Upper lobe of left lung (tissue), 6 donors: ENCODE data around the gene IGSF21. TPM values are rescaled to one million over a fixed set of nuclear protein-coding genes. Genes with fewer than 3 reads are reported as not detected.

Source experiments
- ATAC-seq, 2 donors: fragments of 200-7000 bp; cut with Tn5 transposase; one replicate each; pipeline ENCODE4 v1.9.1; 2022; ENCODE audit warnings: mild to moderate bottlenecking in 2 of 2, moderate library complexity in 2 of 2; ENCODE audit not compliant: low FRiP score in 2 of 2
- DNase-seq, 2 donors: peaks; one replicate each; pipeline ENCODE4 v3.0.0-alpha.2; 2019 to 2020
- H3K27ac ChIP-seq, 4 donors: fragments of 200-600 bp; sonication (generic); one replicate each; pipeline ENCODE4 v1.5.1; 2016 to 2019
- H3K27me3 ChIP-seq, 4 donors: fragments of 200-600 bp; sonication (generic); one replicate each; pipeline ENCODE4 v1.5.1; 2017 to 2019
- H3K36me3 ChIP-seq, 4 donors: fragments of 200-600 bp; sonication (generic); one replicate each; pipeline ENCODE4 v1.5.1; 2016 to 2019
- H3K4me1 ChIP-seq, 4 donors: fragments of 200-600 bp; sonication (generic); one replicate each; pipeline ENCODE4 v1.5.1; 2018 to 2019
- H3K4me3 ChIP-seq, 4 donors: fragments of 200-600 bp; sonication (generic); one replicate each; pipeline ENCODE4 v1.5.1; 2017 to 2019; ENCODE audit warnings: mild to moderate bottlenecking in 2 of 4, moderate library complexity in 1 of 4
- H3K9me3 ChIP-seq, 4 donors: fragments of 200-600 bp; sonication (generic); one replicate each; pipeline ENCODE4 v1.5.1; 2018 to 2019
- EP300 ChIP-seq, 4 donors: sonication (generic); formaldehyde crosslinking; IDR thresholded peaks; one replicate each; pipeline ENCODE4 v1.5.1; 2017; ENCODE audit warnings: antibody characterized with exemption in 4 of 4, control low read depth in 2 of 4
- POLR2A ChIP-seq, 4 donors: fragments of 450-650 bp; IDR thresholded peaks; one replicate each; pipeline ENCODE4 v1.5.1; 2016 to 2017; ENCODE audit warnings: antibody characterized with exemption in 4 of 4, mild to moderate bottlenecking in 2 of 4
- POLR2AphosphoS5 ChIP-seq, 2 donors: sonication (generic); formaldehyde crosslinking; IDR thresholded peaks; one replicate each; pipeline ENCODE4 v1.5.1; 2017; ENCODE audit warnings: antibody characterized with exemption in 2 of 2
- WGBS, 2 donors: methylation state at CpG; one replicate each; pipeline ENCODE4 v1.1.5; 2017 to 2018; 5-methylcytosine and 5-hydroxymethylcytosine counted together
- total RNA-seq, 6 donors: library from RNA; depleted of rRNA in 4 of 6; stranded (reverse); fragments of >200 nt in 4 of 6; gene quantifications; one replicate each; pipeline versions ENCODE4 v1.1.0 to v1.2.1, GENCODE V29; 2016 to 2021
- TF ChIP-seq, protein P1 (sequence below), 6 experiments: fragments of 450-650 bp in 4 of 6; fragments of 200-600 bp in 2 of 6; sonication (generic) in 2 of 6; IDR thresholded peaks; one replicate each; pipeline ENCODE4 v1.5.1; 2016 to 2019; ENCODE audit warnings: antibody characterized with exemption in 6 of 6
- donor health status: DM: no; HTN: no; CAD: no; lungs with moderate emphysema.
- donor health status: DM: no; HTN: yes; CAD: no; lungs with severe emphysema.

IGSF21 gene
- total RNA-seq, 6 donors from 2014 or later: 1.1 to 2.9 (median 2.0) TPM; not detected in 1

DNA sequence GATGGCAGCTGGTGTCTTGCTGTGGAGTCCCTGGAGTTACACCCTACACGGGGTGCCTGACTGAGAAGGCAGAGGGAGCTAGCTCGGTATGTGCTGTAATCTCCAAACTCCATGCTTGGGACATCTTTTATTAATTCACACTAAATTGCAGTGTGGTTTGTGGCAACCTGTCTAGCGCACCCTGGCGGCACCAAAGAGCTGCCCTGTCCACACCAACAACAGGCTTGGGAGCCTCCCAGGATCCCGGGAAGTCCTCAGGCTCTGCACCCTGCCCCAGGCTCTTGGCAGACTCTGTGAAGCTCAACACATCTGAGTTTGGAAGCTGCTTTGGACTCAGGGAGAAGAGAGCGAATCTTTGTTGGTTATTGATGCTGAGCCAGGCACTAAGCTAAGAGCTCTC, 138.9 kb downstream of the IGSF21 start:
- peaks cover 0 to 7% (median 4%) of the 10 kb centered on the region in 4 donors for H3K9me3 ChIP-seq
- H3K27ac ChIP-seq: no peak overlapping the region
- DNase-seq (no peak), ATAC-seq (no peak)
- no peaks in the 10 kb centered on the region for H3K27me3 ChIP-seq
- WGBS, 2 donors: 75 to 88% methylated on average over 5 to 6 of the region's 6 CpGs
- H3K36me3 ChIP-seq: no peaks in the 10 kb centered on the region
- TF ChIP-seq, protein P1, sequence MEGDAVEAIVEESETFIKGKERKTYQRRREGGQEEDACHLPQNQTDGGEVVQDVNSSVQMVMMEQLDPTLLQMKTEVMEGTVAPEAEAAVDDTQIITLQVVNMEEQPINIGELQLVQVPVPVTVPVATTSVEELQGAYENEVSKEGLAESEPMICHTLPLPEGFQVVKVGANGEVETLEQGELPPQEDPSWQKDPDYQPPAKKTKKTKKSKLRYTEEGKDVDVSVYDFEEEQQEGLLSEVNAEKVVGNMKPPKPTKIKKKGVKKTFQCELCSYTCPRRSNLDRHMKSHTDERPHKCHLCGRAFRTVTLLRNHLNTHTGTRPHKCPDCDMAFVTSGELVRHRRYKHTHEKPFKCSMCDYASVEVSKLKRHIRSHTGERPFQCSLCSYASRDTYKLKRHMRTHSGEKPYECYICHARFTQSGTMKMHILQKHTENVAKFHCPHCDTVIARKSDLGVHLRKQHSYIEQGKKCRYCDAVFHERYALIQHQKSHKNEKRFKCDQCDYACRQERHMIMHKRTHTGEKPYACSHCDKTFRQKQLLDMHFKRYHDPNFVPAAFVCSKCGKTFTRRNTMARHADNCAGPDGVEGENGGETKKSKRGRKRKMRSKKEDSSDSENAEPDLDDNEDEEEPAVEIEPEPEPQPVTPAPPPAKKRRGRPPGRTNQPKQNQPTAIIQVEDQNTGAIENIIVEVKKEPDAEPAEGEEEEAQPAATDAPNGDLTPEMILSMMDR (IDR thresholded peaks at IDR 0.05): no peak
- TF ChIP-seq POLR2A (IDR thresholded peaks at IDR 0.05) (no peak), POLR2AphosphoS5 (IDR thresholded peaks at IDR 0.05) (no peak), EP300 (IDR thresholded peaks at IDR 0.05) (no peak)
- H3K4me3 ChIP-seq: no peak overlapping the region
- H3K4me1 ChIP-seq: no peaks in the 10 kb centered on the region

GRCh38 chr1:18247151-18247550, 139.6 kb downstream of the IGSF21 start:
- peaks cover 0 to 9% (median 5%) of the 10 kb centered on the region in 4 donors for H3K9me3 ChIP-seq
- ATAC-seq: no peak
- WGBS, 2 donors: 18 to 49% methylated on average over 1 to 4 of the region's 4 CpGs
- no peak for TF ChIP-seq POLR2A (IDR thresholded peaks at IDR 0.05)
- TF ChIP-seq EP300 (IDR thresholded peaks at IDR 0.05): no peak
- TF ChIP-seq, protein P1 (IDR thresholded peaks at IDR 0.05): no peak
- no peak for TF ChIP-seq POLR2AphosphoS5 (IDR thresholded peaks at IDR 0.05)
- H3K4me3 ChIP-seq: no peak overlapping the region
- DNase-seq: no peak
- H3K27me3 ChIP-seq: no peaks in the 10 kb centered on the region
- no peak overlapping the region for H3K27ac ChIP-seq
- H3K36me3 ChIP-seq: no peaks in the 10 kb centered on the region
- H3K4me1 ChIP-seq: no peaks in the 10 kb centered on the region

DNA sequence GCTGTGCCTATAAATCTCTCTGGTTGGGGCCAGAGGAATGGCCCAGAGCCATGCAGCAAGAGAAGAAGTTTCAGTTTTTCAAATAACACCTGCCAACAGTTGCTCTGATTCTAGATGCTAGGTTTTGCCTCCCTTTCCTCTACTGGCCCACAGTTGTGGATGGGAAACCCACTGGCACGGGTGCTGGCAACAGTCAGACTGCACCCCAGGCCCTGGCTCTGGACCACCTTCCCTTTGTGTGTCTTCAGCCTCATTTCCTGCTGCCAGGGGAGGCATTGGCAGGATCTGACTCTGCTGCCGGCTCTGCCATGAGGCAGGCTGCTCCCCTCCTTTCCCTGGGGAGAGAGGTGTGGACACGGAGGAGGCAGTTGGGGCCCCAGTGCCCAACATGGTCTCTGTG, 142.0 kb downstream of the IGSF21 start:
- no peak for DNase-seq
- Histone ChIP-seq H3K4me1 (no peaks in the 10 kb centered on the region), H3K9me3 (peaks cover 0 to 9% (median 5%) of the 10 kb centered on the region in 4 donors), H3K27me3 (no peaks in the 10 kb centered on the region), H3K27ac (no peak overlapping the region), H3K4me3 (no peak overlapping the region), H3K36me3 (no peaks in the 10 kb centered on the region)
- TF ChIP-seq, protein P1 (IDR thresholded peaks at IDR 0.05): no peak
- 42 to 57% methylated on average over 3 of the region's 3 CpGs for WGBS, 2 donors
- no peak for ATAC-seq

DNA sequence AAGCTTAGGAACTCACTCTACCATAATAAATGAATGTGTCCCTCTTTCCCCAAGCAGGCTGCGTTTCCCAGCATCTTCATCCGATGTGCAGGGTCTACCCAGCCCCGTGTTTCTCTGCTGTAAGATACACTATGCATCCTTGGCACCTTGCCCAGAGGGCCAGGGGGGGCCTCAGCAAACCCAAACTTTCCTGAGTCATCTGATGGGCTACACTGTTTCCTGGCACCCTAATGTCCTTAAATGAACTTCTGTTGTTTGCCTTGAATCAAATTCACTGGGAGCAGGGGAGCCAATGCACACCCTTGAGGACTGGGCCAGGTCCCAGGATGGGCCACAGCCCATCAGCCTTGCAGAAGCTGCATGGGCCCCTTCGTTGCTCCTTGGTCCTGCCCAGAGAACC, 145.5 kb downstream of the IGSF21 start:
- H3K27me3 ChIP-seq: no peaks in the 10 kb centered on the region
- TF ChIP-seq, protein P1 (IDR thresholded peaks at IDR 0.05): no peak
- no peak for TF ChIP-seq POLR2A (IDR thresholded peaks at IDR 0.05)
- TF ChIP-seq POLR2AphosphoS5 (IDR thresholded peaks at IDR 0.05): no peak
- no peak for TF ChIP-seq EP300 (IDR thresholded peaks at IDR 0.05)
- no peak overlapping the region for H3K4me3 ChIP-seq
- H3K4me1 ChIP-seq: no peaks in the 10 kb centered on the region
- 54 to 65% methylated on average over 3 to 4 of the region's 4 CpGs for WGBS, 2 donors
- no peak overlapping the region for H3K27ac ChIP-seq
- ATAC-seq (no peak), DNase-seq (no peak)
- H3K36me3 ChIP-seq: no peaks in the 10 kb centered on the region
- H3K9me3 ChIP-seq: peaks cover 0 to 9% (median 5%) of the 10 kb centered on the region in 4 donors
